Stomach (tissue), 9 donors: ENCODE data around the gene BCAP29. TPM values are rescaled to one million over a fixed set of nuclear protein-coding genes. Genes with fewer than 3 reads are reported as not detected.

Source experiments
- DNase-seq, 2 donors: peaks; one replicate each; pipeline versions ENCODE4 v3.0.0 to v3.0.0-alpha.2; 2013 to 2019
- H3K27ac ChIP-seq, 5 donors: fragments of 200-600 bp in 4 of 5; sonication (generic) in 4 of 5; one replicate each; pipeline ENCODE4 v1.5.1; 2013 to 2019; ENCODE audit warnings: mild to moderate bottlenecking in 1 of 5, moderate library complexity in 1 of 5
- H3K27me3 ChIP-seq, 3 donors: fragments of 200-600 bp; sonication (generic); one replicate each; pipeline ENCODE4 v1.5.1; 2017 to 2019; ENCODE audit warnings: mixed run types in 1 of 3
- H3K36me3 ChIP-seq, 4 donors: fragments of 200-600 bp; sonication (generic); 1 replicate in 3 of 4; 2 replicates in 1 of 4; pipeline ENCODE4 v1.5.1; 2016 to 2019
- H3K4me1 ChIP-seq, 4 donors: fragments of 200-600 bp; sonication (generic); one replicate each; pipeline ENCODE4 v1.5.1; 2016 to 2019
- H3K4me3 ChIP-seq, 4 donors: fragments of 200-600 bp; sonication (generic) in 3 of 4; one replicate each; pipeline ENCODE4 v1.5.1; 2016 to 2019; ENCODE audit warnings: mild to moderate bottlenecking in 1 of 4
- H3K9me3 ChIP-seq, 4 donors: fragments of 200-600 bp; sonication (generic); one replicate each; pipeline ENCODE4 v1.5.1; 2016 to 2019
- CTCF ChIP-seq, 7 experiments: fragments of 450-650 bp in 4 of 7; fragments of 200-600 bp in 3 of 7; sonication (generic) in 3 of 7; IDR thresholded peaks; one replicate each; pipeline ENCODE4 v1.5.1; 2016 to 2019; ENCODE audit warnings: antibody characterized with exemption in 7 of 7, control low read depth in 2 of 7, mild to moderate bottlenecking in 1 of 7
- EP300 ChIP-seq: sonication (generic); formaldehyde crosslinking; IDR thresholded peaks from one replicate; pipeline ENCODE4 v1.6.1; 2017; ENCODE audit warnings: antibody characterized with exemption
- POLR2A ChIP-seq, 4 donors: fragments of 450-650 bp; IDR thresholded peaks; one replicate each; pipeline ENCODE4 v1.6.1; 2016; ENCODE audit warnings: antibody characterized with exemption in 4 of 4, control low read depth in 2 of 4, mild to moderate bottlenecking in 1 of 4, moderate library complexity in 1 of 4
- POLR2AphosphoS5 ChIP-seq, 3 donors: sonication (generic); formaldehyde crosslinking; IDR thresholded peaks; one replicate each; pipeline ENCODE4 v1.6.1; 2016; ENCODE audit warnings: antibody characterized with exemption in 3 of 3
- WGBS, 5 donors: extraction: QIAGEN DNeasy Blood & Tissue Kit in 3 of 5; methylation state at CpG; one replicate each; pipeline versions ENCODE4 v1.1.5 to v1.1.7; 2013 to 2018; 5-methylcytosine and 5-hydroxymethylcytosine counted together
- intact Hi-C: fragments of 100-400 bp; cut with DNase I; formaldehyde crosslinking; loops from one replicate; pipeline ENCODE4 v1.15.1; 2023; ENCODE audit warnings: low total_unique reads
- polyA plus RNA-seq, 3 donors: library from polyadenylated mRNA; stranded (reverse); fragments of 200-250 nt; gene quantifications; one replicate each; pipeline ENCODE4 v1.2.3, GENCODE V29; 2013
- total RNA-seq, 5 donors: library from RNA; depleted of rRNA; stranded (reverse); fragments of >200 nt; gene quantifications; one replicate each; pipeline versions ENCODE4 v1.1.0 to v1.2.3, GENCODE V29; 2014 to 2016
- donor health status: healthy with polysubstance abuse.
- donor health status: Bipolar disorder and iron deficiency.
- donor health status: healthy.

Gene BCAP29
- total and polyA plus RNA-seq, 8 donors: 26.1 to 73.1 (median 44.8) TPM

- WGBS, 5 donors: 86 to 92% (median 89%) methylated on average over 1 of the region's 1 CpG
- no peak overlapping the region for H3K27ac ChIP-seq
Measured at GRCh38 chr7:107643938-107644308, 63.9 kb downstream of the BCAP29 start.

GRCh38 chr7:107644309-107644974 lies 64.4 kb downstream of the BCAP29 start:
- Histone ChIP-seq H3K4me1 (peaks cover 0 to 10% (median 0%) of the 10 kb centered on the region in 4 donors), H3K4me3 (no peak overlapping the region)
- intact Hi-C loops: no loop called here

More at GRCh38 chr7:107643938-107644308, 63.9 kb downstream of the BCAP29 start:
- Histone ChIP-seq H3K36me3 (no peaks in the 10 kb centered on the region), H3K4me3 (no peak overlapping the region), H3K27me3 (no peaks in the 10 kb centered on the region), H3K9me3 (no peaks in the 10 kb centered on the region), H3K4me1 (peaks cover 0 to 10% (median 0%) of the 10 kb centered on the region in 4 donors)
- no peak for DNase-seq
- TF ChIP-seq EP300: no peak
- no peak for TF ChIP-seq POLR2A (IDR thresholded peaks at IDR 0.05)
- TF ChIP-seq POLR2AphosphoS5 (IDR thresholded peaks at IDR 0.05): no peak
- TF ChIP-seq CTCF (IDR thresholded peaks at IDR 0.05): no peak
- intact Hi-C loops: no loop called here

DNA sequence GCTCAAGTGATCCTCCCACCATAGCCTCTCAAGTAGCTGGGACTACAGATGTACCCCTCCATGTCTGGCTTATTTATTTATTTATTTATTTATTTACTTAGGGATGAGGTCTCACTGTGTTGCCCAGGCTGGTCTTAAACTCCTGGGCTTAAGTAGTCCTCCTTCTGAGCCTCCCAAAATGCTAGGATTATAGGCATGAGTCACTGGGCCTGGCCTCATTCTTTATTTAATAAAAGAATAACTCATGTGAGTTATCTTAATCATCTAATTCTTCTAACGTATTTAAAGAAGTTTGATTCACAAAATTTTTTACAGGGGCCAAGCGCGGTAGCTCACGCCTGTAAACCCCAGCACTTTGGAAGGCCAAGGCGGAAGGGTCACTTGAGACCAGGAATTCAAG lies 72.6 kb downstream of the BCAP29 start:
- H3K27ac ChIP-seq: no peak overlapping the region
- no peaks in the 10 kb centered on the region for H3K36me3 ChIP-seq
- H3K4me1 ChIP-seq: no peaks in the 10 kb centered on the region
- no peaks in the 10 kb centered on the region for H3K27me3 ChIP-seq
- no peak overlapping the region for H3K4me3 ChIP-seq
- no peak for TF ChIP-seq EP300
- TF ChIP-seq CTCF (IDR thresholded peaks at IDR 0.05): no peak
- no peak for TF ChIP-seq POLR2AphosphoS5 (IDR thresholded peaks at IDR 0.05)
- no peak for TF ChIP-seq POLR2A (IDR thresholded peaks at IDR 0.05)
- H3K9me3 ChIP-seq: no peaks in the 10 kb centered on the region
- intact Hi-C loops: no loop called here
- WGBS, 5 donors: 91 to 97% (median 96%) methylated on average over 5 of the region's 5 CpGs
- DNase-seq: no peak

More at GRCh38 chr7:107644309-107644974, 64.4 kb downstream of the BCAP29 start:
- TF ChIP-seq CTCF (IDR thresholded peaks at IDR 0.05) (no peak), EP300 (no peak), POLR2A (IDR thresholded peaks at IDR 0.05) (no peak), POLR2AphosphoS5 (IDR thresholded peaks at IDR 0.05) (no peak)
- WGBS, 5 donors: 67 to 77% (median 73%) methylated on average over 9 of the region's 9 CpGs
- Histone ChIP-seq H3K27me3 (no peaks in the 10 kb centered on the region), H3K27ac (no peak overlapping the region), H3K36me3 (no peaks in the 10 kb centered on the region), H3K9me3 (no peaks in the 10 kb centered on the region)
- DNase-seq: no peak

GRCh38 chr7:107658467-107658866 lies 78.4 kb downstream of the BCAP29 start:
- H3K36me3 ChIP-seq: no peaks in the 10 kb centered on the region
- H3K27ac ChIP-seq: no peak overlapping the region
- H3K9me3 ChIP-seq: no peaks in the 10 kb centered on the region
- peaks cover 19 to 23% (median 20%) of the 10 kb centered on the region in 4 donors for H3K4me1 ChIP-seq
- H3K27me3 ChIP-seq: peaks cover 0 to 46% (median 21%) of the 10 kb centered on the region in 3 donors
- intact Hi-C loops: no loop called here
- TF ChIP-seq EP300 (no peak), POLR2AphosphoS5 (IDR thresholded peaks at IDR 0.05) (no peak), CTCF (IDR thresholded peaks at IDR 0.05) (no peak), POLR2A (IDR thresholded peaks at IDR 0.05) (no peak)
- DNase-seq: no peak
- no peak overlapping the region for H3K4me3 ChIP-seq
